Ishikawa (cell line): ENCODE measurements around the gene PSRC1.

ENCODE experiments used
- CEBPB ChIP-seq: IDR thresholded peaks from 2 replicates; pipeline ENCODE4 v1.6.1; 2012
- CREB1 ChIP-seq: IDR thresholded peaks from 2 replicates; pipeline ENCODE4 v1.6.1; 2012; ENCODE audit warnings: low read depth
- EGR1 ChIP-seq: IDR thresholded peaks from 2 replicates; pipeline ENCODE4 v1.6.1; 2012
- EP300 ChIP-seq: IDR thresholded peaks from 2 replicates; pipeline ENCODE4 v1.6.1; 2012; ENCODE audit warnings: borderline replicate concordance
- FOXM1 ChIP-seq: IDR thresholded peaks from 2 replicates; pipeline ENCODE4 v1.6.1; 2012; ENCODE audit warnings: low read depth, borderline replicate concordance
- MAX ChIP-seq: IDR thresholded peaks from 2 replicates; pipeline ENCODE4 v1.6.1; 2012
- NFIC ChIP-seq: IDR thresholded peaks from 2 replicates; pipeline ENCODE4 v1.6.1; 2012
- RAD21 ChIP-seq: IDR thresholded peaks from 2 replicates; pipeline ENCODE4 v1.6.1; 2012; ENCODE audit warnings: low read depth
- REST ChIP-seq: IDR thresholded peaks from 2 replicates; pipeline ENCODE4 v1.6.1; 2012; ENCODE audit warnings: low read depth, mild to moderate bottlenecking
- TAF1 ChIP-seq: IDR thresholded peaks from 2 replicates; pipeline ENCODE4 v1.6.1; 2012; ENCODE audit warnings: low read depth, mild to moderate bottlenecking
- TCF12 ChIP-seq: IDR thresholded peaks from 2 replicates; pipeline ENCODE4 v1.6.1; 2012; ENCODE audit warnings: low read depth
- TEAD4 ChIP-seq: IDR thresholded peaks from 2 replicates; pipeline ENCODE4 v1.6.1; 2012
- USF1 ChIP-seq: IDR thresholded peaks from 2 replicates; pipeline ENCODE4 v1.6.1; 2012
- YY1 ChIP-seq: IDR thresholded peaks from 2 replicates; pipeline ENCODE4 v1.6.1; 2012; ENCODE audit warnings: low read depth
- ZBTB7A ChIP-seq: IDR thresholded peaks from 2 replicates; pipeline ENCODE4 v1.6.1; 2012; ENCODE audit warnings: low read depth

Gene PSRC1

GRCh38 chr1:109262231-109263055, 20.5 kb downstream of the PSRC1 start:
- TF ChIP-seq MAX (no peak), ZBTB7A (no peak), EP300 (no peak), CREB1 (no peak), YY1 (no peak), TCF12 (no peak), USF1 (no peak)

- no peak for TF ChIP-seq CREB1
- no peak for TF ChIP-seq NFIC
- no peak for TF ChIP-seq FOXM1
- no peak for TF ChIP-seq CEBPB
- TF ChIP-seq RAD21 = no peak
- TF ChIP-seq YY1 = no peak
- TF ChIP-seq TAF1 = no peak
- no peak for TF ChIP-seq ZBTB7A
- TF ChIP-seq USF1 = no peak
- TF ChIP-seq TEAD4 = no peak
- TF ChIP-seq REST = no peak
- TF ChIP-seq TCF12 = no peak
- TF ChIP-seq EGR1 = no peak
Observed at GRCh38 chr1:109261578-109261977, 21.4 kb downstream of the PSRC1 start.

- TF ChIP-seq USF1 (no peak), ZBTB7A (no peak)
Observed at GRCh38 chr1:109261006-109261405, 21.9 kb downstream of the PSRC1 start.

GRCh38 chr1:109259674-109260557, 23.0 kb downstream of the PSRC1 start:
- no peak for TF ChIP-seq RAD21
- no peak for TF ChIP-seq TEAD4
- no peak for TF ChIP-seq ZBTB7A
- no peak for TF ChIP-seq MAX
- no peak for TF ChIP-seq FOXM1
- TF ChIP-seq TCF12 = no peak
- no peak for TF ChIP-seq EGR1
- TF ChIP-seq USF1 = no peak
- TF ChIP-seq CEBPB = no peak
- no peak for TF ChIP-seq YY1
- no peak for TF ChIP-seq TAF1
- no peak for TF ChIP-seq CREB1
- no peak for TF ChIP-seq REST
- no peak for TF ChIP-seq NFIC
- TF ChIP-seq EP300 = no peak
